ENCODE measurements around the gene TMEM17. TPM values are rescaled to one million over a fixed set of nuclear protein-coding genes. Genes with fewer than 3 reads are reported as not detected.

TMEM17 gene
- total and polyA plus RNA-seq, 3 donors from 2014 or later, result 6.6 to 7.8 (median 6.7) TPM

GRCh38 chr2:62501794-62502500, 4.0 kb downstream of the TMEM17 start:
- no peak for TF ChIP-seq POLR2A (IDR thresholded peaks at IDR 0.05)
- no peak for TF ChIP-seq CTCF (IDR thresholded peaks at IDR 0.05)
- Histone ChIP-seq H3K27ac (no peak overlapping the region), H3K9me3 (no peaks in the 10 kb centered on the region), H3K36me3 (ENCODE audit: low read depth, missing control alignments) (no peaks in the 10 kb centered on the region), H3K27me3 (no peaks in the 10 kb centered on the region), H3K4me3 (no peak overlapping the region), H3K4me1 (no peaks in the 10 kb centered on the region)
- 77 to 92% methylated on average over 4 of the region's 4 CpGs for WGBS, 2 donors
- intact Hi-C loops (cut with DNase I; ENCODE audit: low total_unique reads), result no loop called here
- DNase-seq, result no peak

GRCh38 chr2:62501069-62501468, 4.9 kb downstream of the TMEM17 start:
- intact Hi-C loops (cut with DNase I; ENCODE audit: low total_unique reads), result no loop called here
- Histone ChIP-seq H3K27me3 (no peaks in the 10 kb centered on the region), H3K4me3 (no peak overlapping the region), H3K4me1 (no peaks in the 10 kb centered on the region), H3K9me3 (no peaks in the 10 kb centered on the region), H3K27ac (no peak overlapping the region), H3K36me3 (ENCODE audit: low read depth, missing control alignments) (no peaks in the 10 kb centered on the region)
- DNase-seq, result no peak
- whole genome bisulfite sequencing, 2 donors, result 88% methylated on average over 3 of the region's 3 CpGs
- TF ChIP-seq CTCF (IDR thresholded peaks at IDR 0.05) (no peak), POLR2A (IDR thresholded peaks at IDR 0.05) (no peak)

GRCh38 chr2:62499430-62500060, 6.5 kb downstream of the TMEM17 start:
- Histone ChIP-seq H3K27ac (no peak overlapping the region), H3K36me3 (ENCODE audit: low read depth, missing control alignments) (no peaks in the 10 kb centered on the region), H3K27me3 (no peaks in the 10 kb centered on the region), H3K4me3 (no peak overlapping the region), H3K9me3 (no peaks in the 10 kb centered on the region), H3K4me1 (no peaks in the 10 kb centered on the region)
- WGBS, 2 donors, result 70 to 99% methylated on average over 2 of the region's 2 CpGs
- intact Hi-C loops (cut with DNase I; ENCODE audit: low total_unique reads), result no loop called here
- no peak for DNase-seq
- TF ChIP-seq POLR2A (IDR thresholded peaks at IDR 0.05) (no peak), CTCF (IDR thresholded peaks at IDR 0.05) (no peak)

GRCh38 chr2:62498739-62499138, 7.3 kb downstream of the TMEM17 start:
- H3K9me3 ChIP-seq, result no peaks in the 10 kb centered on the region
- no peak for DNase-seq
- H3K4me1 ChIP-seq, result no peaks in the 10 kb centered on the region
- H3K27ac ChIP-seq, result no peak overlapping the region
- H3K4me3 ChIP-seq, result no peak overlapping the region
- intact Hi-C loops (cut with DNase I; ENCODE audit: low total_unique reads), result no loop called here
- TF ChIP-seq POLR2A (IDR thresholded peaks at IDR 0.05) (no peak), CTCF (IDR thresholded peaks at IDR 0.05) (no peak)
- H3K36me3 ChIP-seq (ENCODE audit: low read depth, missing control alignments), result no peaks in the 10 kb centered on the region
- no peaks in the 10 kb centered on the region for H3K27me3 ChIP-seq

- Histone ChIP-seq H3K9me3 (no peaks in the 10 kb centered on the region), H3K27me3 (no peaks in the 10 kb centered on the region), H3K4me3 (no peak overlapping the region), H3K27ac (no peak overlapping the region), H3K36me3 (ENCODE audit: low read depth, missing control alignments) (no peaks in the 10 kb centered on the region), H3K4me1 (no peaks in the 10 kb centered on the region)
- DNase-seq, result no peak
- 53 to 65% methylated on average over 2 of the region's 2 CpGs for WGBS, 2 donors
- TF ChIP-seq CTCF (IDR thresholded peaks at IDR 0.05) (no peak), POLR2A (IDR thresholded peaks at IDR 0.05) (no peak)
- intact Hi-C loops (cut with DNase I; ENCODE audit: low total_unique reads), result no loop called here
Observed at GRCh38 chr2:62495761-62496160, 10.2 kb downstream of the TMEM17 start.

Data from testis (tissue), 3 donors.